ENCODE measurements around the gene EXOSC1. TPM values are rescaled to one million over a fixed set of nuclear protein-coding genes. Genes with fewer than 3 reads are reported as not detected.

EXOSC1 gene
- total and polyA plus RNA-seq, 2 of the 13 experiments (the other 11 are each of a cell fraction or from before 2014, with no cell fraction given): 36.3 to 39.9 TPM

DNA sequence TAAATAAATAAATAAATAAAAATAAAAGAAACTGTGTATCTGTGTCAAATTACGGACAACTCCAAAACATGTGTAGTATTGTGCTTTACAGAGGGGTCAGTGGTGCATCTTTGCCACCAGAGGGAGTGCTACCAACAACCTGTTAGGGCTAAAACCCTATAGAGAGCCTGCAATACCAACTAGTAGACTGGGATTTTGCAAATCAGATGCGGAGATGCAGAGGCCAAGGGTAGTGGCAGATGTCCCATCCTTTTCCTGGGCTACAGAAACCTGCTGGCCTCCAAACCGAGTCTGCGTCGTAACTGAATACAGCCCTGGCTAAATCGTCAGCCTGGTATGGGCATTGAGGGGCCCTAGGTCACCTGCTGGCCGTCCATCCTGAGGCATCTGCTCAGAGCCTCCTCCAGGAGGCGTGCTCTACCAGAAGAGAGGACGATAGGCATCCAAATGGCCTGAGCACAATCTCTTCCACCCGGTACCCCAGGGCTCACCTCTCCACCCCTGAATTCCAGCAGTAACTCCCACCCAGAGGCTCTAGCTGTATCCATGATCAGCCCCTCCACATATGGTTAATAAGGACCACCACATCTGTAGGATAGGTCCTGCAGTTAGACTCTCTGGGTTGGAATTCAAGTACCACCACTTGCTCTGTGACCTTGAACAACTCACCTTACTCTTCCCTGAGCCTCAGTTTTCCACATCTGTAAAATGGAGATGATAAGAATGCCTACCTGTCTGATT, 38.4 kb downstream of the EXOSC1 start (continued):
- TF ChIP-seq, protein P1, sequence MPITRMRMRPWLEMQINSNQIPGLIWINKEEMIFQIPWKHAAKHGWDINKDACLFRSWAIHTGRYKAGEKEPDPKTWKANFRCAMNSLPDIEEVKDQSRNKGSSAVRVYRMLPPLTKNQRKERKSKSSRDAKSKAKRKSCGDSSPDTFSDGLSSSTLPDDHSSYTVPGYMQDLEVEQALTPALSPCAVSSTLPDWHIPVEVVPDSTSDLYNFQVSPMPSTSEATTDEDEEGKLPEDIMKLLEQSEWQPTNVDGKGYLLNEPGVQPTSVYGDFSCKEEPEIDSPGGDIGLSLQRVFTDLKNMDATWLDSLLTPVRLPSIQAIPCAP (CRISPR knock-in tag; IDR thresholded peaks at IDR 0.05; ENCODE audit: low read depth): no peak
- TF ChIP-seq REL (CRISPR knock-in tag; conservative IDR thresholded peaks at IDR 0.05) (no peak), HNRNPK (IDR thresholded peaks at IDR 0.05; ENCODE audit: low read depth, low read length, poor library complexity, severe bottlenecking) (no peak), GLI4 (CRISPR knock-in tag; IDR thresholded peaks at IDR 0.05; ENCODE audit: borderline replicate concordance) (no peak), ONECUT2 (CRISPR knock-in tag; IDR thresholded peaks at IDR 0.05) (no peak), RARG (CRISPR knock-in tag; IDR thresholded peaks at IDR 0.05; ENCODE audit: low read depth) (no peak), GATA4 (IDR thresholded peaks at IDR 0.05; ENCODE audit: borderline replicate concordance, low read depth) (no peak; the same call in 1 of the 2 replicates), RFX3 (CRISPR knock-in tag; IDR thresholded peaks at IDR 0.05) (no peak), KAT2B (IDR thresholded peaks at IDR 0.05; ENCODE audit: borderline replicate concordance, low read depth, low read length) (no peak), SMYD3 (CRISPR knock-in tag; IDR thresholded peaks at IDR 0.05) (no peak), SIN3A (IDR thresholded peaks at IDR 0.05; ENCODE audit: borderline replicate concordance, low read depth, low read length) (0 out of 2 replicates have a peak, but pooled peaks have one; percentile 42), ZNF431 (CRISPR knock-in tag; IDR thresholded peaks at IDR 0.05; ENCODE audit: borderline replicate concordance, low read depth) (no peak), POLR2AphosphoS5 (IDR thresholded peaks at IDR 0.05; ENCODE audit: low read depth, low read length) (no peak), ZNF850 (CRISPR knock-in tag; conservative IDR thresholded peaks at IDR 0.05) (no peak), HNF4A (CRISPR knock-in tag; IDR thresholded peaks at IDR 0.05) (no peak)
- TF ChIP-seq, protein P2, sequence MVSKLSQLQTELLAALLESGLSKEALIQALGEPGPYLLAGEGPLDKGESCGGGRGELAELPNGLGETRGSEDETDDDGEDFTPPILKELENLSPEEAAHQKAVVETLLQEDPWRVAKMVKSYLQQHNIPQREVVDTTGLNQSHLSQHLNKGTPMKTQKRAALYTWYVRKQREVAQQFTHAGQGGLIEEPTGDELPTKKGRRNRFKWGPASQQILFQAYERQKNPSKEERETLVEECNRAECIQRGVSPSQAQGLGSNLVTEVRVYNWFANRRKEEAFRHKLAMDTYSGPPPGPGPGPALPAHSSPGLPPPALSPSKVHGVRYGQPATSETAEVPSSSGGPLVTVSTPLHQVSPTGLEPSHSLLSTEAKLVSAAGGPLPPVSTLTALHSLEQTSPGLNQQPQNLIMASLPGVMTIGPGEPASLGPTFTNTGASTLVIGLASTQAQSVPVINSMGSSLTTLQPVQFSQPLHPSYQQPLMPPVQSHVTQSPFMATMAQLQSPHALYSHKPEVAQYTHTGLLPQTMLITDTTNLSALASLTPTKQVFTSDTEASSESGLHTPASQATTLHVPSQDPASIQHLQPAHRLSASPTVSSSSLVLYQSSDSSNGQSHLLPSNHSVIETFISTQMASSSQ (IDR thresholded peaks at IDR 0.05; ENCODE audit: low read depth): no peak
- TF ChIP-seq, protein P2 (CRISPR knock-in tag; IDR thresholded peaks at IDR 0.05; ENCODE audit: borderline replicate concordance): no peak
- TF ChIP-seq, protein P3, sequence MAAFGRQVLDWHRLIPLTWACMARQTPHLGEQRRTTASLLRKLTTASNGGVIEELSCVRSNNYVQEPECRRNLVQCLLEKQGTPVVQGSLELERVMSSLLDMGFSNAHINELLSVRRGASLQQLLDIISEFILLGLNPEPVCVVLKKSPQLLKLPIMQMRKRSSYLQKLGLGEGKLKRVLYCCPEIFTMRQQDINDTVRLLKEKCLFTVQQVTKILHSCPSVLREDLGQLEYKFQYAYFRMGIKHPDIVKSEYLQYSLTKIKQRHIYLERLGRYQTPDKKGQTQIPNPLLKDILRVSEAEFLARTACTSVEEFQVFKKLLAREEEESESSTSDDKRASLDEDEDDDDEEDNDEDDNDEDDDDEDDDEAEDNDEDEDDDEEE (CRISPR knock-in tag; IDR thresholded peaks at IDR 0.05): no peak
- TF ChIP-seq, protein P4, sequence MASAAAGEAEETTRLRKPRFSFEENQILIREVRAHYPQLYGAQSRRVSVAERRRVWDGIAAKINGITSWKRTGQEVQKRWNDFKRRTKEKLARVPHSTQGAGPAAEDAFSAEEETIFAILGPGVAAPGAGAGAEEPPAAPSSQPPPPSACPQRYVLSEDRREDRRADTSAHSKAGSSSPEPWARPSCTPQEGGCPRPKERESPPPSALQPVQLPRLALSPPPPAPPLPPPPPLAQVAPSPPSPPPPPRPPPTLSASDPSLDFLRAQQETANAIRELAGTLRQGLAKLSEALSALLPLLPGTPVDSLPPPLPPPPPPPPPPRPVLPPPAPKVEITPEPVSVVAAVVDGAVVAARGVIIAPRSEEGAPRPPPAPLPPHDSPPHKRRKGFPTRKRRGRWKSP (CRISPR knock-in tag; IDR thresholded peaks at IDR 0.05): no peak
- TF ChIP-seq, protein P5, sequence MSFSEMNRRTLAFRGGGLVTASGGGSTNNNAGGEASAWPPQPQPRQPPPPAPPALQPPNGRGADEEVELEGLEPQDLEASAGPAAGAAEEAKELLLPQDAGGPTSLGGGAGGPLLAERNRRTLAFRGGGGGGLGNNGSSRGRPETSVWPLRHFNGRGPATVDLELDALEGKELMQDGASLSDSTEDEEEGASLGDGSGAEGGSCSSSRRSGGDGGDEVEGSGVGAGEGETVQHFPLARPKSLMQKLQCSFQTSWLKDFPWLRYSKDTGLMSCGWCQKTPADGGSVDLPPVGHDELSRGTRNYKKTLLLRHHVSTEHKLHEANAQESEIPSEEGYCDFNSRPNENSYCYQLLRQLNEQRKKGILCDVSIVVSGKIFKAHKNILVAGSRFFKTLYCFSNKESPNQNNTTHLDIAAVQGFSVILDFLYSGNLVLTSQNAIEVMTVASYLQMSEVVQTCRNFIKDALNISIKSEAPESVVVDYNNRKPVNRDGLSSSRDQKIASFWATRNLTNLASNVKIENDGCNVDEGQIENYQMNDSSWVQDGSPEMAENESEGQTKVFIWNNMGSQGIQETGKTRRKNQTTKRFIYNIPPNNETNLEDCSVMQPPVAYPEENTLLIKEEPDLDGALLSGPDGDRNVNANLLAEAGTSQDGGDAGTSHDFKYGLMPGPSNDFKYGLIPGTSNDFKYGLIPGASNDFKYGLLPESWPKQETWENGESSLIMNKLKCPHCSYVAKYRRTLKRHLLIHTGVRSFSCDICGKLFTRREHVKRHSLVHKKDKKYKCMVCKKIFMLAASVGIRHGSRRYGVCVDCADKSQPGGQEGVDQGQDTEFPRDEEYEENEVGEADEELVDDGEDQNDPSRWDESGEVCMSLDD (CRISPR knock-in tag; IDR thresholded peaks at IDR 0.05; ENCODE audit: borderline replicate concordance): peak; percentile 33; the same call in 1 of the 2 replicates

Measured in HepG2 (cell line).